Psoas muscle (tissue), 8 donors: Measurements from ENCODE around the gene LHX3. TPM values are rescaled to one million over a fixed set of nuclear protein-coding genes. Genes with fewer than 3 reads are reported as not detected.

ENCODE experiments used
- ATAC-seq, 4 donors: fragments of 200-7000 bp; cut with Tn5 transposase; one replicate each; pipeline ENCODE4 v1.9.1; 2020; ENCODE audit warnings: moderate library complexity in 3 of 4, mild to moderate bottlenecking in 2 of 4
- DNase-seq, 2 donors: peaks; one replicate each; pipeline ENCODE4 v3.0.0-alpha.2; 2020
- H3K27ac ChIP-seq: fragments of 200-600 bp; one replicate; pipeline ENCODE4 v1.8.0; 2022
- H3K27me3 ChIP-seq, 3 donors: fragments of 200-600 bp in 1 of 3; one replicate each; pipeline versions ENCODE4 v1.6.1 to v1.8.0; 2013 to 2022; ENCODE audit warnings: low read length in 2 of 3, mild to moderate bottlenecking in 2 of 3, moderate library complexity in 1 of 3; ENCODE audit not compliant: insufficient read depth in 3 of 3
- H3K36me3 ChIP-seq, 2 donors: fragments of 200-600 bp in 1 of 2; one replicate each; pipeline versions ENCODE4 v1.6.1 to v1.8.0; 2013 to 2022; ENCODE audit warnings: low read depth in 1 of 2, mild to moderate bottlenecking in 1 of 2, moderate library complexity in 1 of 2; ENCODE audit not compliant: insufficient read depth in 1 of 2
- H3K4me1 ChIP-seq: fragments of 200-600 bp; one replicate; pipeline ENCODE4 v1.8.0; 2022
- H3K4me3 ChIP-seq: fragments of 200-600 bp; one replicate; pipeline ENCODE4 v1.8.0; 2022; ENCODE audit warnings: mild to moderate bottlenecking
- H3K9me3 ChIP-seq: fragments of 200-600 bp; one replicate; pipeline ENCODE4 v1.8.0; 2022
- WGBS, 3 donors: extraction: QIAGEN DNeasy Blood & Tissue Kit; methylation state at CpG; one replicate each; pipeline versions ENCODE4 v1.1.6 to v1.1.7; 2013; 5-methylcytosine and 5-hydroxymethylcytosine counted together
- intact Hi-C, 2 donors: fragments of 100-400 bp; cut with DNase I; formaldehyde crosslinking; loops; one replicate each; pipeline versions ENCODE4 v1.11.0 to v1.14.2; 2022
- polyA plus RNA-seq, 3 donors: library from polyadenylated mRNA; stranded (reverse); fragments of 200-250 nt; gene quantifications; one replicate each; pipeline ENCODE4 v1.2.3, GENCODE V29; 2013
- total RNA-seq, 4 donors: library from RNA; stranded (reverse); fragmentation: NEBNext Ultra II Directional in 2 of 4; extraction: Animal tissue kit (Norgen Biotek cat#: 25700) in 2 of 4; gene quantifications; one replicate each; pipeline versions ENCODE4 v1.2.1 to v1.2.4, GENCODE V29; 2021 to 2023
- TF ChIP-seq, protein P1 (sequence below): fragments of 200-600 bp; IDR thresholded peaks from one replicate; pipeline ENCODE4 v1.8.0; 2022; ENCODE audit warnings: antibody characterized with exemption
- donor health status: healthy with polysubstance abuse.
- donor health status: DM: no; HTN: no; CAD: no; lungs with moderate emphysema.
- donor health status: Bipolar disorder and iron deficiency.
- donor health status: healthy.
- donor health status: DM: yes; HTN: yes; CAD: no.
- donor health status: DM: no; HTN: no; CAD: no.
- donor health status: DM: no; HTN: no; CAD: no.
- donor health status: DM: yes; HTN: yes; CAD: no.

LHX3 gene
- total and polyA plus RNA-seq, 7 donors: not detected

DNA sequence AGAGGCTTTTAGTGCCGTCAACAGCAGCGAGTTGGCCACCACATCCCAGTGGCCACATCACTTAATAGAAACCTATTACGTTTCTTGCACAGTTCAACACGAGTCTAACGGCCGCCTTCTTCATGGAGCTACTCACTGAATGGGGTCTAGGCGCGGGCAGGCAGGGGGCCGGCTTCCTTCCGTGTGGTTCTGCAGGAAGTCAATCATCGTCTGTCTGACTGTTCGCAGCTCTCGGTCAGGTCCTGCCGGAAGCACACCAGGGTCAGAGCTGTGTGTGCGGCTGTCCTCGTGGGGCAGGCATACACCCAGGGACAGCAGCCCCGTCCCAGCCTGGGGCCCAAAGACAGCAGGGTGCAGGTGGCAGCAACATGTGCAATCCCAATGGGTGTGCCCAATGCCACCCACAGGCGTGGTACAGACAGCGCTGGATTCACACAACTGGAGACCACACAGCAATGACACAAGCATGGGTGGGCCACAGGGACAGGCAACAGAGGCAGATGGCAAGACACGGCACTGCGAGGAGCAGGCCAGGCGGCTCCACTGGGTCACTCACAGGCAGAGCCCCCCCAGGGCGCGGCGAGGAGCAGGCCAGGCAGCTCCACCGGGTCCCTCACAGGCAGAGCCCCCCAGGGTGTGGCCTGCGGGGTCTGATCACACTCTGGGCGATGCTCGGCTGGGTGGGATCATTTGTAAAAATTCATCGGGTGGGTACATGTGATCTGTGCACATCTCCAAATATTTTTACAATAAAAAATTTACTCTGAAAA is 19.1 kb upstream of the LHX3 start:
- H3K27ac ChIP-seq: no peak overlapping the region
- 89 to 91% (median 91%) methylated on average over 27 to 30 of the region's 30 CpGs for WGBS, 3 donors
- peaks cover 0 to 49% of the 10 kb centered on the region in 2 donors for H3K36me3 ChIP-seq
- H3K4me3 ChIP-seq: no peak overlapping the region
- DNase-seq: no peak
- no peaks in the 10 kb centered on the region for H3K27me3 ChIP-seq
- TF ChIP-seq, protein P1, sequence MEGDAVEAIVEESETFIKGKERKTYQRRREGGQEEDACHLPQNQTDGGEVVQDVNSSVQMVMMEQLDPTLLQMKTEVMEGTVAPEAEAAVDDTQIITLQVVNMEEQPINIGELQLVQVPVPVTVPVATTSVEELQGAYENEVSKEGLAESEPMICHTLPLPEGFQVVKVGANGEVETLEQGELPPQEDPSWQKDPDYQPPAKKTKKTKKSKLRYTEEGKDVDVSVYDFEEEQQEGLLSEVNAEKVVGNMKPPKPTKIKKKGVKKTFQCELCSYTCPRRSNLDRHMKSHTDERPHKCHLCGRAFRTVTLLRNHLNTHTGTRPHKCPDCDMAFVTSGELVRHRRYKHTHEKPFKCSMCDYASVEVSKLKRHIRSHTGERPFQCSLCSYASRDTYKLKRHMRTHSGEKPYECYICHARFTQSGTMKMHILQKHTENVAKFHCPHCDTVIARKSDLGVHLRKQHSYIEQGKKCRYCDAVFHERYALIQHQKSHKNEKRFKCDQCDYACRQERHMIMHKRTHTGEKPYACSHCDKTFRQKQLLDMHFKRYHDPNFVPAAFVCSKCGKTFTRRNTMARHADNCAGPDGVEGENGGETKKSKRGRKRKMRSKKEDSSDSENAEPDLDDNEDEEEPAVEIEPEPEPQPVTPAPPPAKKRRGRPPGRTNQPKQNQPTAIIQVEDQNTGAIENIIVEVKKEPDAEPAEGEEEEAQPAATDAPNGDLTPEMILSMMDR: no peak
- ATAC-seq: no peak
- intact Hi-C loops: no loop called here
- no peaks in the 10 kb centered on the region for H3K4me1 ChIP-seq
- no peaks in the 10 kb centered on the region for H3K9me3 ChIP-seq

DNA sequence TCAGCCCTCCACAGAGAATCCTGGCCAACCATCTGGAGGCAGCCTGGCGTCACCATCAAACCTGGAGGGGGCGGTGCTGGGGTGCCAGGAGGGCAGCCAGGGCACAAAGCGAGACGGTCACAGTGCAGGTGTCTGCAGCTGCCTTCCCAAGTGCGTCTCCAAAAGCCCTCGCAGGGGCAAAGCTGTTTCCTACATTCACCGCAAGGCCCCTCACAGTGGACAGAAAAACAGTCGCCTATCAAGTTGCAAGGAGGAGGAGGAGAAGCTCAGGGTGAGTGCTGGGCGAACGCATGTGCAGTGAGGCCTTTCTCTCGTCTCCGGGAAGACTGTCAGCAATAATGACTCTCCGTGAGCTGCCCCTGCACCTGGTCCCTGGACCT is 18.0 kb upstream of the LHX3 start:
- intact Hi-C loops: no loop called here
- Histone ChIP-seq H3K4me1 (no peaks in the 10 kb centered on the region), H3K27ac (no peak overlapping the region), H3K36me3 (peaks cover 0 to 61% of the 10 kb centered on the region in 2 donors), H3K4me3 (no peak overlapping the region), H3K27me3 (no peaks in the 10 kb centered on the region), H3K9me3 (no peaks in the 10 kb centered on the region)
- ATAC-seq: no peak
- no peak for DNase-seq
- WGBS, 3 donors: 82 to 87% (median 83%) methylated on average over 13 of the region's 13 CpGs
- TF ChIP-seq, protein P1: no peak

DNA sequence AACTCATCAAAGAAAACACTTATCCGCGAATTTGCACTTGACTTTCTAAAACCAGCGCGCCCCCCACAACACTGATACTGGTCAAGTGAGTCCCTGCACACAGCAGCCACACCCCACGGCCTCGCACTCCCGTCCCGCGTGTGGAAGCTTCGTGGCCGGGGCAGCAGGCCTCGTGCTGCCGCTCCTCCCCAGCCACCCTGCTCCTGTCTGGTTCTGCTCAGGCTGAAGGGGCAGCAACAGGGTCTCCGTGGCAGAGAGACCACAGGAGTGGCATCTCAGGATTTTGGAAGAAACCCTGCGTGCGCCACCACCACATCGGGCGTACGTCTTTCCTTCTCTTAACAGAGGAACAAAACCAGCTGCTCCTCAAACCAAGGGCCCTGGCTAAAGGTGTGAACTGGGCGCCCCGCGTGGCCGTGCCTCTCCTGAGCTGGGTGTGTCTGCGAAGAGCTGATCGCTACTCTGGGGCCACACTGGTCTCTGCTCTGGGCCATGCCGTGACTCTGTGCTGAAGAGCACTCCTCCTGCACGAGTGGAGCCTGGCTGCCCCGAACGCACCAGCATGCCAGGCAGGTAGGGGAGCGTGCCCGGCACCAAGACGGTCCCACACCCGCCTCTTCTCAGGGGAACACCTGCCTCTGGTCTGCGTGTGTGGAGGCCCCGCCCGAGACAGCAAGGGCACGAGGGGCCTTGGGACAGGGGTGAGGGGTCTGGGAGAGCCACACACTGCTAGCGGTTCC is 17.4 kb upstream of the LHX3 start:
- ATAC-seq (no peak), DNase-seq (no peak)
- intact Hi-C loops: no loop called here
- Histone ChIP-seq H3K9me3 (no peaks in the 10 kb centered on the region), H3K27me3 (no peaks in the 10 kb centered on the region), H3K27ac (no peak overlapping the region), H3K4me1 (no peaks in the 10 kb centered on the region), H3K36me3 (peaks cover 0 to 65% of the 10 kb centered on the region in 2 donors), H3K4me3 (no peak overlapping the region)
- WGBS, 3 donors: 95% methylated on average over 38 of the region's 38 CpGs
- TF ChIP-seq, protein P1: no peak

DNA sequence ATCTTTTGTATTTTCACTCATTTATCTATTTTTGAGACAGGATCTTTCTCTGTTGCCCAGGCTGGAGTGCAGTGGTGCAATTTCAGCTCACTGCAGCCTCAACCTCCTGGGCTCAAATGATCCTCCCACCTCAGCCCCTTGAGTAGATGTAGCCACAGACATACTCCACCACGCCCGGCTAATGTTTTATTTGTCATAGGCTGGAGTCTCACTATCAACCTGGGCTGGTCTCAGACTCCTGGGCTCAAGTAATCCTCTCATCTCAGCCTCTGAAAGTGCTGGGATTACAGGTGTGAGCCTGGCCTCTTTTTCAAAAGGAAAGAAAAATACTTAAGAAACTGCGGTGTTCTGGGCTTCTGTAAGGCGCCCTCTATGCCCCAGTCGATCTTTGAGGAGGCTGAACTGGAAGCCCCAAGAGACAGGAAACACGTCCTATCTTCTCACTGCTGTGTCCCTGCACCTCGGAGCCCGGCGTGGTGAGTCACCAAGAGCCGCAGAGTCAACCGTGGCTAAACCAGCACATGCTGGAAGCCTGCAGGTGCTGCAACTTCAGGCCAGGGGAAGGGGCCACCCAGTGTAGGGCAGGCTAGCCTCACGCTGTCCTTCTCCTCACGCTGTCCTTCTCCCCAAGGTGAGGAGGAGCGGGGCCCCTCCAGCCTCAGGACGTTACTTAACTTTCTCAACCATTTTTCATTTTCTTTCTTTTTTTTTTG is 15.2 kb upstream of the LHX3 start:
- intact Hi-C loops: no loop called here
- no peaks in the 10 kb centered on the region for H3K27me3 ChIP-seq
- no peak for DNase-seq
- no peak for ATAC-seq
- H3K36me3 ChIP-seq: peaks cover 0 to 84% of the 10 kb centered on the region in 2 donors
- H3K9me3 ChIP-seq: no peaks in the 10 kb centered on the region
- no peak overlapping the region for H3K27ac ChIP-seq
- H3K4me3 ChIP-seq: no peak overlapping the region
- 87 to 90% (median 88%) methylated on average over 15 of the region's 15 CpGs for WGBS, 3 donors
- no peaks in the 10 kb centered on the region for H3K4me1 ChIP-seq
- TF ChIP-seq, protein P1: no peak
